Stimulated activated CD8-positive, alpha-beta memory T cell treated with anti-CD3 and anti-CD28 coated beads, Interleukin-15, amount 100 ng/mL, for 24 hours (primary cell): ENCODE results near the gene ALDH1A2.
"Not testable (repeated sequence)": the region's sequence is repeated elsewhere in the genome, so short reads cannot be mapped to it uniquely, and the experiment has no call there.

ENCODE experiments used
- DNase-seq: peaks from one replicate; pipeline ENCODE4 v3.0.0-alpha.2; 2020; ENCODE audit warnings: low read depth

The ALDH1A2 gene

GRCh38 chr15:58040150-58040549, 25.4 kb downstream of the ALDH1A2 start:
- no peak for DNase-seq

- no peak for DNase-seq
Observed at GRCh38 chr15:58039079-58040035, 26.2 kb downstream of the ALDH1A2 start.

GRCh38 chr15:58038426-58039078, 27.0 kb downstream of the ALDH1A2 start:
- DNase-seq = no peak

- no peak for DNase-seq
Observed at GRCh38 chr15:58037723-58038301, 27.7 kb downstream of the ALDH1A2 start.

GRCh38 chr15:58036579-58036978, 28.9 kb downstream of the ALDH1A2 start:
- no peak for DNase-seq

GRCh38 chr15:58028392-58028791, 37.1 kb downstream of the ALDH1A2 start:
- DNase-seq = not testable (repeated sequence)

- no peak for DNase-seq
Observed at GRCh38 chr15:58026552-58026951, 39.0 kb downstream of the ALDH1A2 start.

GRCh38 chr15:58026051-58026450, 39.5 kb downstream of the ALDH1A2 start:
- DNase-seq = no peak

- DNase-seq = no peak
Observed at GRCh38 chr15:58021332-58022230, 43.9 kb downstream of the ALDH1A2 start.

- DNase-seq = no peak
Observed at GRCh38 chr15:58019503-58020376, 45.8 kb downstream of the ALDH1A2 start.

- DNase-seq = no peak
Observed at GRCh38 chr15:58017869-58018268, 47.6 kb downstream of the ALDH1A2 start.

GRCh38 chr15:58016581-58017175, 48.8 kb downstream of the ALDH1A2 start:
- no peak for DNase-seq

- DNase-seq = no peak
Observed at GRCh38 chr15:58015565-58015964, 49.9 kb downstream of the ALDH1A2 start.

GRCh38 chr15:58014470-58014869, 51.0 kb downstream of the ALDH1A2 start:
- no peak for DNase-seq

GRCh38 chr15:58014040-58014439, 51.5 kb downstream of the ALDH1A2 start:
- DNase-seq = no peak

GRCh38 chr15:58010983-58011382, 54.5 kb downstream of the ALDH1A2 start:
- DNase-seq = no peak

GRCh38 chr15:58003810-58004209, 61.7 kb downstream of the ALDH1A2 start:
- DNase-seq = no peak

- no peak for DNase-seq
Observed at GRCh38 chr15:58002338-58003126, 63.0 kb downstream of the ALDH1A2 start.

GRCh38 chr15:57999699-58000098, 65.8 kb downstream of the ALDH1A2 start:
- DNase-seq = not testable (repeated sequence)

- no peak for DNase-seq
Observed at GRCh38 chr15:57996561-57996960, 69.0 kb downstream of the ALDH1A2 start.
